HCT116 (cell line): ENCODE results near the gene DCP2. TPM values are rescaled to one million over a fixed set of nuclear protein-coding genes. Genes with fewer than 3 reads are reported as not detected.

Source experiments
- ATAC-seq: fragments of 200-7000 bp; cut with Tn5 transposase; 2 replicates; pipeline ENCODE4 v1.9.1; 2020; ENCODE audit warnings: mild to moderate bottlenecking, moderate library complexity
- BruUV-seq: library from RNA; stranded (reverse); fragments of 400-500 nt; replicated peaks from 2 replicates; lab custom pipeline; 2021; lab: Mats Ljungman, UMichigan
- CTCF ChIA-PET: fragments of 300-600 bp; sonication (Branson Sonifier 250); formaldehyde crosslinking; loops from one replicate; lab custom pipeline; 2021; ENCODE audit warnings: antibody characterized with exemption; lab: Charles Lee
- POLR2A ChIA-PET: fragments of 300-600, 350-600 bp; sonication (Branson Sonifier 250); formaldehyde crosslinking; loops from one replicate; lab custom pipeline; 2021; ENCODE audit warnings: antibody characterized with exemption; lab: Charles Lee
- RAD21 ChIA-PET, 2 experiments: fragments of 300-600 bp; sonication (Branson Sonifier 250); formaldehyde crosslinking; loops; one replicate each; lab custom pipeline; 2023; ENCODE audit warnings: low total read pairs in 2 of 2; ENCODE audit not compliant: uncharacterized antibody in 2 of 2, unreplicated experiment in 2 of 2, low non-redundant PET in 1 of 2; lab: Charles Lee
- DNase-seq: peaks from one replicate; pipeline ENCODE4 v3.0.0-alpha.2; 2010; ENCODE audit warnings: low read depth, low spot score
- H2AFZ ChIP-seq: fragments of 200-600 bp; shearing (Covaris generic), sonication (generic); 2 replicates; pipeline ENCODE4 v1.6.1; 2017; ENCODE audit warnings: low read depth, mixed run types, mixed read lengths, antibody characterized with exemption, low read length; ENCODE audit not compliant: poor library complexity, severe bottlenecking
- H3K27ac ChIP-seq: 2 replicates; pipeline ENCODE4 v1.5.1; 2012; ENCODE audit warnings: low read depth, low read length
- H3K27me3 ChIP-seq: fragments of 200-600 bp; sonication (generic); 2 replicates; pipeline ENCODE4 v1.6.1; 2016; ENCODE audit warnings: mixed run types, low read length, mixed read lengths; ENCODE audit not compliant: insufficient read depth
- H3K36me3 ChIP-seq, 2 experiments: fragments of 200-500 bp in 1 of 2; fragments of 200-600 bp in 1 of 2; sonication (Bioruptor generic) in 1 of 2; sonication (generic) in 1 of 2; 2 replicates each; pipeline versions ENCODE4 v1.5.1 to v1.6.1; 2014 to 2016; ENCODE audit warnings: low read length in 2 of 2, inconsistent platforms in 1 of 2, mixed read lengths in 1 of 2, mixed run types in 1 of 2; ENCODE audit not compliant: insufficient read depth in 2 of 2, control insufficient read depth in 1 of 2
- H3K4me1 ChIP-seq, 2 experiments: fragments of 200-600 bp in 1 of 2; sonication (generic) in 1 of 2; 2 replicates each; pipeline versions ENCODE4 v1.5.1 to v1.6.1; 2012 to 2017; ENCODE audit warnings: low read length in 2 of 2, inconsistent platforms in 1 of 2, mild to moderate bottlenecking in 1 of 2, mixed read lengths in 1 of 2, mixed run types in 1 of 2, moderate library complexity in 1 of 2; ENCODE audit not compliant: insufficient read depth in 2 of 2, control insufficient read depth in 1 of 2
- H3K4me2 ChIP-seq: fragments of 200-600 bp; sonication (generic); 2 replicates; pipeline ENCODE4 v1.6.1; 2017; ENCODE audit warnings: mixed run types, low read length, mixed read lengths
- H3K4me3 ChIP-seq, 2 experiments: fragments of 200-600 bp in 1 of 2; sonication (generic) in 1 of 2; replicated peaks in 1 of 2; 2 replicates each; pipeline ENCODE4 v1.5.1; 2011 to 2016; ENCODE audit warnings: low read length in 2 of 2, control low read depth in 1 of 2, low read depth in 1 of 2, mild to moderate bottlenecking in 1 of 2, mixed read lengths in 1 of 2, mixed run types in 1 of 2
- H3K79me2 ChIP-seq: fragments of 200-600 bp; sonication (generic); 2 replicates; pipeline ENCODE4 v1.6.1; 2017; ENCODE audit warnings: mild to moderate bottlenecking, mixed run types, low read length, moderate library complexity, mixed read lengths; ENCODE audit not compliant: insufficient read depth
- H3K9ac ChIP-seq: fragments of 200-600 bp; sonication (generic); 2 replicates; pipeline ENCODE4 v1.6.1; 2016; ENCODE audit warnings: low read length, mixed read lengths
- H3K9me2 ChIP-seq: fragments of 200-600 bp; sonication (generic), shearing (Covaris generic); 2 replicates; pipeline ENCODE4 v1.6.1; 2017; ENCODE audit warnings: mixed run types, mild to moderate bottlenecking, moderate library complexity; ENCODE audit not compliant: insufficient read depth
- H3K9me3 ChIP-seq, 2 experiments: fragments of 200-500 bp in 1 of 2; fragments of 200-600 bp in 1 of 2; sonication (Bioruptor generic) in 1 of 2; sonication (generic) in 1 of 2; 2 replicates each; pipeline ENCODE4 v1.6.1; 2014 to 2017; ENCODE audit warnings: low read length in 2 of 2, mixed read lengths in 2 of 2, inconsistent platforms in 1 of 2, low read depth in 1 of 2, mild to moderate bottlenecking in 1 of 2, mixed run types in 1 of 2, moderate library complexity in 1 of 2; ENCODE audit not compliant: control insufficient read depth in 1 of 2, insufficient read depth in 1 of 2
- H4K20me1 ChIP-seq: fragments of 200-600 bp; sonication (generic), shearing (Covaris generic); 2 replicates; pipeline ENCODE4 v1.6.1; 2017; ENCODE audit warnings: mixed run types, mild to moderate bottlenecking, moderate library complexity; ENCODE audit not compliant: insufficient read depth
- CBX3 ChIP-seq: IDR thresholded peaks from 2 replicates; pipeline ENCODE4 v1.6.1; 2012; ENCODE audit warnings: low read depth
- ELF1 ChIP-seq: IDR thresholded peaks from 2 replicates; pipeline ENCODE4 v1.6.1; 2012; ENCODE audit warnings: low read depth, borderline replicate concordance
- FOSL1 ChIP-seq: IDR thresholded peaks from 2 replicates; pipeline ENCODE4 v1.6.1; 2012; ENCODE audit warnings: low read depth
- MAX ChIP-seq: IDR thresholded peaks from 2 replicates; pipeline ENCODE4 v1.6.1; 2012
- POLR2AphosphoS5 ChIP-seq: IDR thresholded peaks from 2 replicates; pipeline ENCODE4 v1.6.1; 2011; ENCODE audit warnings: mild to moderate bottlenecking, low read depth, low read length, moderate library complexity
- TCF7L2 ChIP-seq: IDR thresholded peaks from 2 replicates; pipeline ENCODE4 v1.7.0; 2011; ENCODE audit warnings: borderline replicate concordance, inconsistent platforms; ENCODE audit not compliant: insufficient read depth, insufficient read length; ENCODE audit errors: extremely low read depth
- YY1 ChIP-seq: IDR thresholded peaks from 2 replicates; pipeline ENCODE4 v1.6.1; 2011; ENCODE audit warnings: low read length, low read depth, moderate library complexity, mild to moderate bottlenecking; ENCODE audit not compliant: insufficient replicate concordance; ENCODE audit errors: extremely low read depth
- ZFX ChIP-seq: fragments of 450-650 bp; IDR thresholded peaks from 2 replicates; pipeline ENCODE4 v1.6.1; 2017
- intact Hi-C: fragments of 100-400 bp; cut with micrococcal nuclease; formaldehyde crosslinking; loops from 2 replicates; pipeline ENCODE4 v1.10.0; 2022
- total RNA-seq: library from RNA; stranded (reverse); gene quantifications from one replicate; pipeline ENCODE4 v1.2.1, GENCODE V29; 2021; ENCODE audit not compliant: unreplicated experiment

DCP2 gene
- total RNA-seq, 1 experiment from 2014 or later = 57.1 TPM

GRCh38 chr5:113048931-113049330 lies 72.3 kb downstream of the DCP2 start (continued):
- TF ChIP-seq TCF7L2 (no peak), CBX3 (no peak), MAX (no peak)
- TF ChIP-seq, all 23 proteins: peak for 0

GRCh38 chr5:113050721-113051382 lies 74.3 kb downstream of the DCP2 start:
- TF ChIP-seq POLR2AphosphoS5 (no peak), ELF1 (no peak), FOSL1 (no peak), ZFX (no peak), MAX (no peak), YY1 (no peak)
- Histone ChIP-seq H3K4me1 (peaks cover 6 to 19% of the 10 kb centered on the region in 2 experiments; a peak in 3 of 4 replicates), H3K27ac (no peak overlapping the region), H3K4me3 (no peak overlapping the region), H2AFZ (no peak overlapping the region), H3K9ac (no peak overlapping the region), H3K9me3 (no peaks in the 10 kb centered on the region), H3K36me3 (0 out of 4 replicates have a peak, but pooled peaks cover 0 to 4% of the 10 kb centered on the region in 2 experiments), H3K27me3 (no peaks in the 10 kb centered on the region), H3K79me2 (no peaks in the 10 kb centered on the region), H4K20me1 (no peaks in the 10 kb centered on the region), H3K4me2 (no peak overlapping the region), H3K9me2 (no peaks in the 10 kb centered on the region)
- ChIA-PET RAD21 (no interaction called here), CTCF (no interaction called here), POLR2A (no interaction called here)
- no TSS peak for BruUV-seq
- intact Hi-C loops = no loop called here
- no peak for DNase-seq
- ATAC-seq = no peak
